ENCODE data around the gene NEGR1. TPM values are rescaled to one million over a fixed set of nuclear protein-coding genes. Genes with fewer than 3 reads are reported as not detected.

Gene NEGR1
- total RNA-seq, 4 donors from 2014 or later, result 34.5 to 58.8 (median 48.5) TPM

GRCh38 chr1:71930511-71930910 lies 351.8 kb downstream of the NEGR1 start:
- no peak overlapping the region for H3K4me3 ChIP-seq
- H3K9me3 ChIP-seq, result no peaks in the 10 kb centered on the region
- intact Hi-C loops (cut with DNase I), result no loop called here
- 86% methylated on average over 4 of the region's 4 CpGs for WGBS
- DNase-seq (ENCODE audit: extremely low spot score), result no peak
- H3K4me1 ChIP-seq, result no peaks in the 10 kb centered on the region
- H3K27ac ChIP-seq (replicated peaks in 1 of 4), result no peak overlapping the region
- TF ChIP-seq POLR2A (IDR thresholded peaks at IDR 0.05; ENCODE audit: low read depth) (no peak), EP300 (IDR thresholded peaks at IDR 0.05) (no peak), CTCF (IDR thresholded peaks at IDR 0.05) (no peak), POLR2AphosphoS5 (IDR thresholded peaks at IDR 0.05) (no peak)
- H3K27me3 ChIP-seq, result no peaks in the 10 kb centered on the region
- no peaks in the 10 kb centered on the region for H3K36me3 ChIP-seq

- Histone ChIP-seq H3K4me1 (no peaks in the 10 kb centered on the region), H3K27ac (replicated peaks in 1 of 4) (no peak overlapping the region), H3K27me3 (no peaks in the 10 kb centered on the region), H3K4me3 (no peak overlapping the region), H3K36me3 (no peaks in the 10 kb centered on the region), H3K9me3 (no peaks in the 10 kb centered on the region)
- no peak for DNase-seq (ENCODE audit: extremely low spot score)
- intact Hi-C loops (cut with DNase I), result no loop called here
- TF ChIP-seq POLR2AphosphoS5 (IDR thresholded peaks at IDR 0.05) (no peak), CTCF (IDR thresholded peaks at IDR 0.05) (no peak), POLR2A (IDR thresholded peaks at IDR 0.05; ENCODE audit: low read depth) (no peak), EP300 (IDR thresholded peaks at IDR 0.05) (no peak)
- WGBS, result 97% methylated on average over 5 of the region's 5 CpGs
Observed at GRCh38 chr1:71921935-71922559, 360.3 kb downstream of the NEGR1 start.

GRCh38 chr1:71921204-71921603 lies 361.1 kb downstream of the NEGR1 start:
- WGBS, result 98% methylated on average over 1 of the region's 1 CpG
- no peak overlapping the region for H3K4me3 ChIP-seq
- no peak overlapping the region for H3K27ac ChIP-seq (replicated peaks in 1 of 4)
- no peaks in the 10 kb centered on the region for H3K4me1 ChIP-seq
- TF ChIP-seq CTCF (IDR thresholded peaks at IDR 0.05) (no peak), POLR2AphosphoS5 (IDR thresholded peaks at IDR 0.05) (no peak), POLR2A (IDR thresholded peaks at IDR 0.05; ENCODE audit: low read depth) (no peak), EP300 (IDR thresholded peaks at IDR 0.05) (no peak)
- H3K27me3 ChIP-seq, result no peaks in the 10 kb centered on the region
- H3K36me3 ChIP-seq, result no peaks in the 10 kb centered on the region
- H3K9me3 ChIP-seq, result no peaks in the 10 kb centered on the region
- intact Hi-C loops (cut with DNase I), result no loop called here
- no peak for DNase-seq (ENCODE audit: extremely low spot score)

GRCh38 chr1:71920556-71920955 lies 361.8 kb downstream of the NEGR1 start:
- no peak for DNase-seq (ENCODE audit: extremely low spot score)
- WGBS, result 93% methylated on average over 2 of the region's 2 CpGs
- intact Hi-C loops (cut with DNase I), result no loop called here
- Histone ChIP-seq H3K9me3 (no peaks in the 10 kb centered on the region), H3K4me3 (no peak overlapping the region), H3K36me3 (no peaks in the 10 kb centered on the region), H3K27ac (replicated peaks in 1 of 4) (no peak overlapping the region), H3K4me1 (no peaks in the 10 kb centered on the region), H3K27me3 (no peaks in the 10 kb centered on the region)
- no peak for TF ChIP-seq CTCF (IDR thresholded peaks at IDR 0.05)
- TF ChIP-seq POLR2A (IDR thresholded peaks at IDR 0.05; ENCODE audit: low read depth), result no peak
- TF ChIP-seq POLR2AphosphoS5 (IDR thresholded peaks at IDR 0.05), result no peak
- no peak for TF ChIP-seq EP300 (IDR thresholded peaks at IDR 0.05)
